ENCODE results near the gene CDC42EP1.

The CDC42EP1 gene

GRCh38 chr22:37561212-37562048 lies 1.1 kb downstream of the CDC42EP1 start:
- DNase-seq: peak; percentile 67 to 69

GRCh38 chr22:37562049-37562875 lies 2.0 kb downstream of the CDC42EP1 start:
- DNase-seq: no peak

- no peak for DNase-seq
Measured at GRCh38 chr22:37563153-37564081, 3.1 kb downstream of the CDC42EP1 start.

- DNase-seq: no peak
Measured at GRCh38 chr22:37564111-37564711, 3.9 kb downstream of the CDC42EP1 start.

GRCh38 chr22:37565830-37566229 lies 5.5 kb downstream of the CDC42EP1 start:
- no peak for DNase-seq

GRCh38 chr22:37566329-37566837 lies 6.1 kb downstream of the CDC42EP1 start:
- DNase-seq: peak in 1 of 2 donors; percentile 25

GRCh38 chr22:37566903-37567798 lies 6.9 kb downstream of the CDC42EP1 start:
- peak; percentile 19 to 53 for DNase-seq

- no peak for DNase-seq
Measured at GRCh38 chr22:37568012-37568411, 7.7 kb downstream of the CDC42EP1 start.

GRCh38 chr22:37568448-37569008 lies 8.2 kb downstream of the CDC42EP1 start:
- DNase-seq: no peak

GRCh38 chr22:37569009-37569920 lies 9.0 kb downstream of the CDC42EP1 start:
- DNase-seq: no peak

- no peak for DNase-seq
Measured at GRCh38 chr22:37569921-37570660, 9.8 kb downstream of the CDC42EP1 start.

- DNase-seq: no peak
Measured at GRCh38 chr22:37570661-37570976, 10.3 kb downstream of the CDC42EP1 start.

- no peak for DNase-seq
Measured at GRCh38 chr22:37571258-37571991, 11.1 kb downstream of the CDC42EP1 start.

- DNase-seq: no peak
Measured at GRCh38 chr22:37571992-37572373, 11.7 kb downstream of the CDC42EP1 start.

GRCh38 chr22:37575490-37576003 lies 15.3 kb downstream of the CDC42EP1 start:
- no peak for DNase-seq

GRCh38 chr22:37578002-37578401 lies 17.7 kb downstream of the CDC42EP1 start:
- no peak for DNase-seq

GRCh38 chr22:37581504-37581903 lies 21.2 kb downstream of the CDC42EP1 start:
- no peak for DNase-seq

GRCh38 chr22:37582526-37582925 lies 22.2 kb downstream of the CDC42EP1 start:
- no peak for DNase-seq

Measured in bone marrow (tissue), 2 donors.